ENCODE measurements around the gene SLC25A21.
"Not testable (repeated sequence)": the region's sequence is repeated elsewhere in the genome, so short reads cannot be mapped to it uniquely, and the experiment has no call there.

GRCh38 chr14:37074320-37074719 lies 98.1 kb downstream of the SLC25A21 start:
- TF ChIP-seq, protein P1, sequence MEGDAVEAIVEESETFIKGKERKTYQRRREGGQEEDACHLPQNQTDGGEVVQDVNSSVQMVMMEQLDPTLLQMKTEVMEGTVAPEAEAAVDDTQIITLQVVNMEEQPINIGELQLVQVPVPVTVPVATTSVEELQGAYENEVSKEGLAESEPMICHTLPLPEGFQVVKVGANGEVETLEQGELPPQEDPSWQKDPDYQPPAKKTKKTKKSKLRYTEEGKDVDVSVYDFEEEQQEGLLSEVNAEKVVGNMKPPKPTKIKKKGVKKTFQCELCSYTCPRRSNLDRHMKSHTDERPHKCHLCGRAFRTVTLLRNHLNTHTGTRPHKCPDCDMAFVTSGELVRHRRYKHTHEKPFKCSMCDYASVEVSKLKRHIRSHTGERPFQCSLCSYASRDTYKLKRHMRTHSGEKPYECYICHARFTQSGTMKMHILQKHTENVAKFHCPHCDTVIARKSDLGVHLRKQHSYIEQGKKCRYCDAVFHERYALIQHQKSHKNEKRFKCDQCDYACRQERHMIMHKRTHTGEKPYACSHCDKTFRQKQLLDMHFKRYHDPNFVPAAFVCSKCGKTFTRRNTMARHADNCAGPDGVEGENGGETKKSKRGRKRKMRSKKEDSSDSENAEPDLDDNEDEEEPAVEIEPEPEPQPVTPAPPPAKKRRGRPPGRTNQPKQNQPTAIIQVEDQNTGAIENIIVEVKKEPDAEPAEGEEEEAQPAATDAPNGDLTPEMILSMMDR (IDR thresholded peaks at IDR 0.05; ENCODE audit: low read length): not testable (repeated sequence)
- TF ChIP-seq EZH2 (optimal IDR thresholded peaks at IDR 0.05; ENCODE audit: low read depth, low read length); EZH2phosphoT487 (IDR thresholded peaks at IDR 0.05; ENCODE audit: low read length): not testable (repeated sequence)

Measured in MM.1S (cell line).